GM10847 (cell line): Measurements from ENCODE around the gene COL9A3.

ENCODE experiments used
- POLR2A ChIP-seq: IDR thresholded peaks from 2 replicates; pipeline ENCODE4 v1.6.1; 2011; ENCODE audit not compliant: insufficient read length; ENCODE audit errors: extremely low read depth

Gene COL9A3

DNA sequence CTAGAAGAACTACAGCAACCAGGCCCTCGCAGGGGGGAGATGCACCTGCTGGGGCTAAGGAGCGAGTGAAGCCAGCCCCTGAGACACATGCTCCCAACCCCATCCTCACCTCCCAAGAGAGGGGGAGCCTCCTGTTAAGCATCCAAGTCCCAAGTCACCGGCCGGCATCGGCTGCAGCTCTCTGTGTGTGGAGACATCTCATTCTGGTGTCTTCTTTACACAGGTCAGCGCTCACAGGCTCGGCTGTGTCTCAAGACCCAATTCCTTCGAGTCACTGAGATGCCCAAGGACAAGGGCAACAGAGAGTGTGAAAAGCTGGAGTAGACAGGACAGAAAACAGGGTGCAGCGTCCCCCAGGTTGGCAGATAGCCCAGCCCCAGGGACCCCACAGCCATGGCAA, 41.6 kb upstream of the COL9A3 start:
- no peak for TF ChIP-seq POLR2A

DNA sequence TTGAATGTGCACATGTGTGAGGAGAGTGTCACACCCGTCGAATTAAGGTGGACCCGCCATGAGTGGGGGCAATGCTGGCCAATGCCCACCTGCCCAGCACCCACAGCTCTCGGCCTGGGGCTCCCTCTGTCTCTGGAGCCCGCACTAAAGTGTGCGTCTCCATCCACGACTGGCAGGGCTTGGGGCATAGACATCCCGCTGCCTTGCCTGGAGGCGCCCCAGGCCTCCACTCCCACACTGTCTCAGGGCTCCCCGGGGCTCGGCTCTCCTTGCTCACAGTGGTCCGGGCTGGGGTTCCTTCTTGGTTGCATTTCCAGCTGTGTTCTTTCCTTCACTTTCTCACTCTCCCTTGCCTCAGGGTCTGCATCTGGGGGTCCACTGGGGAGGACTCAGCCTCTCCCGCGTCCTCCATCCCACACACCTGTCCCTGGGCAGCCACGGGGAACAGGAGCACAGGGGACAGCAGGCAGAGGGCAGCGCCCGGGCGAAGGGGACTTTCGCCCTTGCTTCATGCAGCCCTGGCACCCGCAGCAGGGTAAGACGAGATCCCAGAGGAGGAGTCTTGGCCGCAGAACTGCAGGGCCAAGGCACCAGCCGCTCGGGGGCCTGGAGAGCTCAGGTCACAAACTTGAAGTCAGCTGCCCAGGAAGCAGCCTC, 40.7 kb upstream of the COL9A3 start:
- TF ChIP-seq POLR2A = no peak

DNA sequence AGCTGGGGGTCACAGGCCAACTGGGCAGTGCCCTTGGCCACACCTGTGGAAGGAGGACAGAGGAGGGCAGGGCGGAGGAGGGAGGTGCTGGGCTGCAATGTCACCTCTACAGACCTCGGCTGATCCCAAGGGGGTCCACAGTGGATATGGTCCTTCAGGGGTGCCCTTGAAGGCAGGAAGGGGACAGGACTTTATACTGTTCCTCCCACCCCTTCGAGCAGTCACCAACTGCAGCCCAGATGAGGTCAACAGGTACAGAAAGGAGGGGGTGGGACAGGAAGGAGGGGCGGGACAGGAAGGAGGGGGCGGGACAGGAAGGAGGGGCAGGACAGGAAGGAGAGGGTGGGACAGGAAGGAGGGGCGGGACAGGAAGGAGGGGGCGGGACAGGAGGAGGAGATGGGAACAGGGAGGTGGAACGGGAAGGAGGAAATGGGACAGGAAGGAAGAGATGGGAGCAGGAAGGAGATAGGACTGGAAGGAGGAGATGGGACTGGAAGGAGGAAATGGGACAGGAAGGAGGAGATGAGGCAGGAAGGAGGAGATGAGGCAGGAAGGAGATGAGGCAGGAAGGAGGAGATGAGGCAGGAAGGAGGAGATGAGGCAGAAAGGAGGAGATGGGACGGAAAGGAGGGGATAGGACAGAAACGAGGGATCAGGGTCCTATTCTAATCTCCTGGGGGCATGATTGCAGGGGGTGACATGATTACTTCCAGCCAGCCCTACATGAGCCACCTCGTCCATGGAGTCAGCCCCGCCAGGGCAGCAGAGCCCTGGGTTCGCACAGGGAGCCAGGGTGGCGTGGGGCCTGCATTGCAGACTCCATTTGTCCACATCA, 39.9 kb upstream of the COL9A3 start:
- peak; percentile 32 for TF ChIP-seq POLR2A

DNA sequence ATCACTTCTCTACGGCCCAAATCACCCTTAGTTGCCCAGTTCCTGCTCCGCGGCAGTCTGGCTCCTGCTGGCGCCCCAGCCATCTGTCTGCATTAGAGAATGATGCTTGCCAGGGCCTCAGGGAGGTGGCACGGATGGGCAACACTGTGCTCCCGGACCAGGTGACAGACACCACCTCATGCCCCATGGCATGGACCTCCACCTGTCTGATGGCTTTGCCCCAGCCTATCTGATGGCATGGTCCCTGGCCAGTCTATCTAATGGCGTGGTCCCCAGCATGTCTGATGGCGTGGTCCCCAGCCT, 39.4 kb upstream of the COL9A3 start:
- no peak for TF ChIP-seq POLR2A

DNA sequence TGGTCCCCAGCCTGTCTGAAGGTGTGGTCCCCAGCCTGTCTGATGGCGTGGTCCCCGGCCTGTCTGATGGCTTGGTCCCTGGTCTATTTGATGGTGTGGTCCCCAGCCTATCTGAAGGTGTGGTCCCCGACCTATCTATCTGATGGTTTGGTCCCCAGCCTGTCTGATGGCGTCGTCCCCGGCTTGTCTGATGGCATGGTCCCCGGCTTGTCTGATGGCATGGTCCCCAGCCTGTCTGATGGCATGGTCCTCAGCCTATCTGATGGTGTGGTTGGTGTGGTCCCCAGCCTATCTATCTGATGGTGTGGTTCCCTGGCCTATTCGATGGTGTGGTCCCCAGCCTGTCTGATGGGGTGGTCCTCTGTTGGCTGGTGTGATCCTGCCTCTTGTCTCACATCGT, 38.8 kb upstream of the COL9A3 start:
- no peak for TF ChIP-seq POLR2A

DNA sequence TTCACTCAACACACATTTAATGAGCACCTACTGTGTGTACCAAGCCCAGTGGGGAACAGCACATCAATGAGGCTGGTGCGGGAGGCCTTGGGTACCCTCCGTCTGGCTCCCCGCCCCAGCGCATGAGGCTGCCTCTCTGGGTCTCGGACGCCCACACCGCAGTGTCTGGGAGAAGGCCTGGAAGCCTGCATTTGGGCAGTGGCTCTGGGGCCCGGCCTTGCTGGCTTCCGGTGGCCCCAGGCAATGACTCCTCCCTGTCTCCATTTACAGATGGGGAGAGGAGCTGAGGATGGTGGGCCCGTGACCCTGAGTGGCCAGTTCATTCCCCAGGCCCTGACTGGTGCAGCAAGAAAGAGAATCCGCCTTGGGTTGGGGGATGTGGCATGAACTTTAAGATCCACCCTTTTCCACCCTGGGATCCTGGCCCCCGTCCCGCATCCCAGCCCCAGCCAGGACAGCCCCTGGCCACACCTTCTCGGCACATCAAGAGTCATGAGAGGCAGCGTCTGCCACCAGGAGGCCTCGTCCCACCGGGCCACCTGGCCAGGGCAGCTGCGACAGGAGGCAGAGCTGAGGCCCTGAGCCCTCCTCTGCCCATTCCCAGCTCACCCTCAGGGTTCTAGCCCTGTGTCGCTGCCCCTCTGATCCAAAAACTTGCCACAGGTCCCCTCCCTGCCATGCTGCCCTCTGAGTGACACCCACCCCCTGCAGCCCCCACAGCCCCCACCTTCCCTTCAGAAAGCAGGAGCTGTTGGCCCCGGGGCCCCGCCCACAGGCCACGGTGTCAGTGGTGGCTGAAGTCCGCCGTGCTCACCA, 38.0 kb upstream of the COL9A3 start:
- no peak for TF ChIP-seq POLR2A

DNA sequence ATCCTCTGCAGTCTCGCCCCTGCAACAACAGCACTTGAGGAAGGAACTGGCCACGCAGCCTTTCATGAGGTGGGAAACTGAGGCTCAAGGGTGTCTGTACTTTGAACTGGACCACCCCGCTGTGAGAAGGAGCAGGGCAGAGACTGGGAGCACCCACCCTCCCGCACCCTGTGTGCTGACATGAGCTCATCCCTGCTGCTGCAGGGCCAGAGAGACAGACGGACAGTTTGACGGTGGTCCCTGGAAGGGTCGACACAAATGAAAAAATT, 37.5 kb upstream of the COL9A3 start:
- no peak for TF ChIP-seq POLR2A

DNA sequence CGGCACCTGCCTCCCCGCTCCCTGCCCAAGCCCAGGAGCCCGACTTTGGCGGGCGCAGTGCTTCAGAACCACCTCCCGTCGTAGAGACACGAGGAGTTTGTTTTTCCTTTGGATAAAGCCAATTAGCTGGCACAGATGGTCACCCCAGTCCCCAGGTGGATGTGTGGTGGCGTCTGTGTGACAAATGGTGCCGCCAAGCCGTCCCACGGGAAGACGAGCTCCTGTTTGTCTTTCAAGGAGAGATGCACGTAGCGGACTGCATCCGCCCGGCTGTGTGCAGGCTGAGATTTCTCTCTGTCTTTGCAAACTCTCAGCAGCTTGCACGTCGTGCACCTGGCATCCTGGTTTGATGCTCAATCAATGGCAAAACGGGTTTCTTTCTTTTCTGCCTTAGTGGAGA, 36.6 kb upstream of the COL9A3 start:
- no peak for TF ChIP-seq POLR2A

DNA sequence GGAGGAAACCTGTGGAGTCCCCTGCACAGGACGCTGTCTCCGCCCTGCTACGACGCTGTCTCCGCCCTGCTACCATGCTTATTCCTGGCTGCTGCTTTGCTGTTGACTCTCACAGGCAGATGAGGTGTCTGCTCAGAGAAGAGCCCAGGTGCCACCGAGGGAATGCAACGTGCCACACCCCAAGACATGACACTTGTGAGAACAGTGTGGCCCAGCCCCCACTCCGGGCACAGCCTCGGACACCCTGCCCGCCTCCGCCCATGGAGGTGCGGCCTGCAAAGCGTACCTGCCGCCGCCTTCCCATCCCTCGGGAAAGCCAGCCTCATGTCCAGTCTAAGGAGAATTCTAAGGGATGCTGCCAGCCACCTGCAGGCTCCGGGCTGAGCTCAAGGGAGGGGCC, 36.2 kb upstream of the COL9A3 start:
- TF ChIP-seq POLR2A = no peak

DNA sequence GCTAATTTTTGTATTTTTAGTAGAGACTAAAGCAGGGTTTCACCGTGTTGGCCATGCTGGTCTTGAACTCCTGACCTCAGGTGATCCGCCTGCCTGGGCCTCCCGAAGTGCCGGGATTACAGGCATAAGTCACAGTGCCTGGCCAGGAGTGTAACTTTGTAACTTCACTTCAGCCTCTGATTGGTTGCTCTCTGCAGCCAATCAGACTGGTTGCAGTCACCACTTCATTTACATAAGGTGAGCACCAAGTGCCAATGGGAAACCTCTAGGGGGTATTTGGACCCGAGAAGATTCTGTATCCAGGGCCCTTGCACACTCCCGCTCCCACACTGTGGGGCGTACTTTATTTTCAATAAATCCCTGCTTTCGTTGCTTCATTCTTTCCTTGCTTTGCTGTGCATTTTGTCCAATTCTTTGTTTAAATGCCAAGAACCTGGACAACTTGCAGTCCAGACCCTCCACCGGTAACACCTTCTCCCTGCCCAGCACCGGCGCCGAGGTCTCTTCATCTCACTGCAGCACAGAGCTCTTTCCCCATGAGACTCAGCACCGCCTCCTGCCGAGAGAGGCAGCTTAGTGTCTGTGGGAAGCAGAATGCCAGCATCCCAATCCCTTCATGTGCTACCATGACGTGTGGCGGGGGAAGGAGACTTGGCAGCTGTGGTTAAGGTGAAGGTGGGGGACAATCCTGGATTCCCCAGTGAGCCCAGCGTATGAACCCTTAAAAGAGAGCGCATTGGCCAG, 34.5 kb upstream of the COL9A3 start:
- TF ChIP-seq POLR2A = no peak

DNA sequence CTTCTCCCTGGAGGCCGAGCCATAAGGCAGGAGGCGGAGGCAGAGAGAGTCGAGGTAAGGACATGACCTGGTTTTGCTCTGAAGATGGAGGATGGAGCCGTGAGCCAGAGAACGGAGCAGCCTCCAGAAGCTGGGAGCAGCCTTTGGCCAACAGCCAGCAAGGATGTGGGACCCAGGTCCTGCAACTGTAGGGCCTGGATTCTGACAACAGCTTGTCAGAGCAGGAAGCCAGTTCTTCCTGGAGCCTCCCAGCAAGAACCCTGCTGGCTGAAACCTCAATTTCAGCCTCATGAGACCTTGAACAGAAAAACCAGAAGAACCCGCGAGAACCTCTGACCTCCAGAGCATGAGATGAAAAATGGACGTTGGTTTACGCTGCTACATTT, 34.0 kb upstream of the COL9A3 start:
- TF ChIP-seq POLR2A = no peak

DNA sequence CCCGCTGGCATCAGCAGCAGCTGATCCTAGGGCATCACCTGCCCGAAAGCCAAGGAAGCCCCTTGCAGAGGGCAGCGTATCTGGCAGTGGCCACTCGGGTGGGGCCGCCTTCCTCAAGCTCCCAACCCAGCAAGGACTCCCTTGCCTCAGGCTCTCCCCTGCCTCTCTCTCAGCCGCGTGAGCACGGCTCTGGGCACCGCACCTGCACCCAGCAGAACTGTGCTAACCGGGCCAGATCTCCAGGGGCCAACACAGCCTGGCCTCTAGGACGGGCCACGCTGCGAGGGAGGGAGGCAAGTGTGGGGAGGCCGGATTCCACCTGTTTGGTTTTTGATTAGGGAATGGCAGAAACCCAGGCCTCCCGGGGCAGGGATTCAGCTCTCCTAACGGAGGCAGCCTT, 32.4 kb upstream of the COL9A3 start:
- TF ChIP-seq POLR2A = no peak

DNA sequence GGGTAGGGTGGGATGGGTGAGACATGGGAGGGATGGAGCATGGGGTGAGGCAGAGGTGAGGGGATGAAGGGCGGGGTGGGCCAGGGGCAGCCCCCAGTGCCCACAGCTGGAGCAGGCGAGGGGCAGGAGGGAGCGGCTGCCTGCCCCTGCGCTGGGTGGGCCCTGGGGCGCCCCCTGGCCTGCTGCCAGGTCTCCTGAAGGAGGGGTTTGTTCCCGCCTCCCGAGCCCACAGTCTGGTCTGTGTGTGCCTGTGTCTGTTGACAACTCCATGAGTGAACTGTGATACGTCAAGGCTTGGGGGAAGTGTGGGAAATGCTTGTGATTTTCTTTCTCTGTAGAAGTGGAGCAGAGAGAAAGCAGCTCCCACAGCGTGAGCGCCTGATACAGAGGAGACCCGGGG, 31.5 kb upstream of the COL9A3 start:
- no peak for TF ChIP-seq POLR2A

DNA sequence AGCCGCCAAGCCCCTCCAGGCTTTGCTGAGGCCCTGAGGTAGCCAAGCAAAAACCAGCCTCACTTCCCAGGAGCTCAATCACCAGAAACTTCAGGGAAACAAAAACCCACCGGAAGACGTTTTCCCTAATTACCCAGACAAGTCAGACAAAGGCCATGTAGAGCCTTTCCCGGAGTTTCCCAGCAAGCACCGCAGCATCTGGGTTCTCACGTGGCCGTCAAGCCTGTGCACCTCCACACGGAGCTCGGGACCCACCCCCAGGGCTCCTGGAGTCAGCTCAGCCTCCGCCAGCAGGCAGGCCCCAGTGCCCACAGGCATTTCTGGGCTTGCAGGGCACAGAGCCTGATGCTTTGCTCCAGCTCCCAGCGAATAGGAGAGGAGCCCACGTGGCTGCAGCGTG, 30.7 kb upstream of the COL9A3 start:
- TF ChIP-seq POLR2A = no peak

DNA sequence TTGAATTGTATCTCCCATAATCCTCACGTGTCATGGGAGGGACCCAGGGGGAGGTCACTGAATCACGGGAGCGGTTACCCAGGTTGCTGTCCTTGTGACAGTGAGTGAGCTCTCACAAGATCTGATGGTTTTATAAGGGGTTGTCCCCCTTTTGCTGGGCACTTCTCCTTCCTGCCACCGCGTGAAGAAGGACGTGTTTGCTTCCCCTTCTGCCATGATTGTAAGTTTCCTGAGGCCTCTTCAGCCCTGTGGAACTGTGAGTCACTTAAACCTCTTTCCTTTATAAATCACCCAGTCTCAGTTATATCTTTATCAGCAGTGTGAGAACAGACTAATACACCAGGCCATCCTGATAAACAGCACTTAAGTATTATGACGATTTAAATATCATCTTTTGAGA, 29.5 kb upstream of the COL9A3 start:
- TF ChIP-seq POLR2A = no peak

DNA sequence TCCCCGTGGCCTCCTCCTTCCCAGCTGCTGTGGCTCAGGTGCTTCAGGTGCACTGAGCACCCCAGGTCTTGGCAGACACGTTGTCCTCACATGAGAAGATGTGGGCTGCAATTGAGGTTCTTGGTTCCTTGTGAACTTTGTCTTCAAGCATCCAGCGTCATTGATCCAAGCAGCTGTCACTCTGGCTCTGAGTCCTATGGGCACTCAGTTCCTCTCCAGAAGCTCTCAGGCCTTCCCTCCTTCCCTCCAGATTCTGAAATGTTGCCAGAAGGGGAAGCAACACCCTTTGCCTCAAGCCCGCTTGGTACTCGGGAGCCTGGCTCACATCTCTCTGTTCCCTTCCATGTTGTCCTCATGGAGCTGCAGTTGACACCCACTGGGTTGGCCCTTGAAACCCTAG, 29.0 kb upstream of the COL9A3 start:
- TF ChIP-seq POLR2A = no peak

DNA sequence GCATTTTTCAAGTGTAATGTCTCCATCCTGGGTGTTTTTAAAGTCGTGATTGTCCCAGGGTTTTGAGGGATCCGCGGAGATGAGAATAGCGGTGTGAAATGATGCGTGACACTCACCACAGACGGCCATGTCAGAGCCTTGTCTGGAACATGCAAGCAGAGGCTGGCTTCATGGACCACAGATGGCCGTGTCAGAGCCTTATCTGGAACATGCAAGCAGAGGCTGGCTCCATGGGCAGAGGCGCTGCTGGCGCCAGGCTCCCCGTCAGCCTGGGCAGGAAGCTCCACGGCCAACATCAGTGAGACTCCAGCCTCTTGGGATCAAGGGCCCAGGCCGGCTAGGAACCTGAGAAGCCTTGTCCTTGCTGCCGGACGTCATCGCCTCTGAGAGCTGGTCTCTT, 28.2 kb upstream of the COL9A3 start:
- TF ChIP-seq POLR2A = no peak

DNA sequence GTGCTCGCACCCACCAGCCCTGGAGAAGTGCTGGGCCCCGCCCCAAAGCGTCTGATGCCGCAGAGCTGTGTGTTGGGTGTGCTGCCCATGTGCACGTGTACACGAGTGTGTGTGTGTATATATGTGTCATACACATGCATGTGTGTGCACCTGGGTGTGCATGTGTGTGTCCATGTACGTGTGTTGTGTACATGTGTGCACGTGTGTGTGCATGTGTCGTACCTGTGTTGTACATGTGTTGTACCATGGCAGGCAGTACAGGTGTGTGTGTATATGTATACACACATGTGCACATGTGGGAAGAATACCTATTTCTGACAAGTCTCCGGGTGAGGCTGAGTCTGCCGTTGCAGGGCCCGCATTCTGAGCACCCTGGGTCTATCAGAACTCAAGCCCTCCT, 26.8 kb upstream of the COL9A3 start:
- no peak for TF ChIP-seq POLR2A
